GM13976 (cell line): ENCODE data around the gene OCRL.
"Not testable (repeated sequence)": the region's sequence is repeated elsewhere in the genome, so short reads cannot be mapped to it uniquely, and the experiment has no call there.

Source experiments
- DNase-seq: peaks from one replicate; pipeline ENCODE4 v3.0.0; 2012; ENCODE audit warnings: low spot score
- CTCF ChIP-seq: IDR thresholded peaks from 2 replicates; pipeline ENCODE4 v1.5.1; 2012; ENCODE audit warnings: borderline replicate concordance, mild to moderate bottlenecking; ENCODE audit not compliant: insufficient read depth; ENCODE audit errors: extremely low read depth, missing control alignments, control extremely low read depth
- in situ Hi-C: fragments of 300-500 bp; cut with MboI; formaldehyde crosslinking; loops from one replicate; pipeline ENCODE4 v1.12.0; 2022; ENCODE audit warnings: low sequenced_read_pairs, mixed read lengths, inconsistent platforms; ENCODE audit not compliant: unreplicated experiment

The OCRL gene

DNA sequence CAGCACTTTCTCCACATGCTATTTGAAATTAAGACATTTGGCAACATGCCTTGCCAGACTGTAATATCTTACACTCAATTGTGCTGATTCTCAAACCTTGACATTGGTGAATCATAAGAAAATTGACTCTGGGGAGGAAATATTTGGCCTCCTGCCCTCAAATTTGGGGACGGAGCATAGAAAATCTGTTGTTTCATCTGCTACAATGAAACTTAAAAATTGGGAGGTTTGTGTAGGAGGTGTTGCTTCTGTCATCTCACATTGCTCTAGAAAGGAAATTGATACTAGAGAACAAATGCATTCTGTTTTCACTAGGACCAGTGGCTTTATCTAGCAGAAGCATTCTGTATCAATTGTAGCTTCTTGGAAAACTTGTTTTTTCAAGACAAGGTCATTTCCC is 5.3 kb downstream of the OCRL start:
- no peak for DNase-seq
- in situ Hi-C loops, result no loop called here
- no peak for TF ChIP-seq CTCF

- in situ Hi-C loops, result no loop called here
- no peak for TF ChIP-seq CTCF
- DNase-seq, result no peak
These were observed 9.1 kb downstream of the OCRL start for GRCh38 chrX:129549124-129549523.

- DNase-seq, result peak; percentile 34
- TF ChIP-seq CTCF, result no peak
- in situ Hi-C loops, result no loop called here
These were observed 13.7 kb downstream of the OCRL start for GRCh38 chrX:129553619-129554288.

DNA sequence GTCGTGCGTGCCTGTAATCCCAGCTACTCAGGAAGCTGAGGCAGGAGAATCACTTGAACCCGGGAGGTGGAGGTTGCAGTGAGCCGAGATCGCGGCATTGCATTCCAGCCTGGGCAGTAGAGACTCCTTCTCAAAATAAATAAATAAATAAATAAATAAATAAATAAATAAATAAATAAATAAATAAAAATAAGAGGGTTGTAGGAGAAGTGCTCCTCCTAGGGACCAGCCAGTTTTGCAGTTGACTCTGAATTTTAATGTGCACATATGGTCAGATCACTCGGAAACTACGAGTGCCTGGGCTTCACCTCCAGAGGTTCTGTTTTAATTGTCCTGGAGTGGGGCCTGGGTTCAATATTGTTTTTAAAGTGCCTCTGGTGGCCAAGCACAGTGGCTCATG is 14.8 kb downstream of the OCRL start:
- in situ Hi-C loops, DNase-seq: not testable (repeated sequence)

GRCh38 chrX:129556806-129557315 is 16.8 kb downstream of the OCRL start:
- in situ Hi-C loops, result no loop called here
- no peak for DNase-seq
- no peak for TF ChIP-seq CTCF

GRCh38 chrX:129557844-129558480 is 17.9 kb downstream of the OCRL start:
- TF ChIP-seq CTCF, result no peak
- in situ Hi-C loops, result no loop called here
- no peak for DNase-seq

DNA sequence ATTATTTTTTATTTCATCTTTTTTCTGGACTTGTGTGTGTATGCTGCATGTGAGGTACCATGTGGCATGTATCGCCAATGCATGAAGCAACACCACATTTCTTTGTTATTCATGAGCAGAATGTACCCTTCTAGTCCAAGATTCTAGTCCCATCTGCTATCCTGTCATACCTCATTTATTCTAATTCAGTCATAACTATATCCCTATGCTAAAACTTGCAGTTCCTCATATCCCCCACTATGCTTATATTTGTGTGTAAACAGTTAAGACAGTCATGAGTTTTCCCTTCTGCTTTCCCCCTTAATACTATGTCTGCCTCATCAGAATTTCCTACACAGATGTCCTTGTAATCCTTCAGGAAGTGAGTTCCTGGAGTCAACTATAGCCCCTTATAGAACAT is 19.7 kb downstream of the OCRL start:
- no peak for TF ChIP-seq CTCF
- no peak for DNase-seq
- in situ Hi-C loops, result no loop called here
